22Rv1 (cell line): ENCODE results near the gene PDE9A.

Experiments used
- CTCF ChIP-seq: fragments of 450-650 bp; IDR thresholded peaks from 2 replicates; pipeline ENCODE4 v1.5.1; 2017; ENCODE audit warnings: mild to moderate bottlenecking
- ZFX ChIP-seq: fragments of 450-650 bp; IDR thresholded peaks from 2 replicates; pipeline ENCODE4 v1.6.1; 2017; ENCODE audit warnings: antibody characterized with exemption, borderline replicate concordance

GRCh38 chr21:42666023-42666747 is 12.8 kb downstream of the PDE9A start:
- TF ChIP-seq CTCF (no peak), ZFX (no peak)
